Raji (cell line): Measurements from ENCODE around the gene KLHDC4.

Source experiments
- POLR2A ChIP-seq: IDR thresholded peaks from 2 replicates; pipeline ENCODE4 v1.6.1; 2011; ENCODE audit warnings: low read depth, low read length, control low read depth; ENCODE audit not compliant: insufficient read depth

KLHDC4 gene

DNA sequence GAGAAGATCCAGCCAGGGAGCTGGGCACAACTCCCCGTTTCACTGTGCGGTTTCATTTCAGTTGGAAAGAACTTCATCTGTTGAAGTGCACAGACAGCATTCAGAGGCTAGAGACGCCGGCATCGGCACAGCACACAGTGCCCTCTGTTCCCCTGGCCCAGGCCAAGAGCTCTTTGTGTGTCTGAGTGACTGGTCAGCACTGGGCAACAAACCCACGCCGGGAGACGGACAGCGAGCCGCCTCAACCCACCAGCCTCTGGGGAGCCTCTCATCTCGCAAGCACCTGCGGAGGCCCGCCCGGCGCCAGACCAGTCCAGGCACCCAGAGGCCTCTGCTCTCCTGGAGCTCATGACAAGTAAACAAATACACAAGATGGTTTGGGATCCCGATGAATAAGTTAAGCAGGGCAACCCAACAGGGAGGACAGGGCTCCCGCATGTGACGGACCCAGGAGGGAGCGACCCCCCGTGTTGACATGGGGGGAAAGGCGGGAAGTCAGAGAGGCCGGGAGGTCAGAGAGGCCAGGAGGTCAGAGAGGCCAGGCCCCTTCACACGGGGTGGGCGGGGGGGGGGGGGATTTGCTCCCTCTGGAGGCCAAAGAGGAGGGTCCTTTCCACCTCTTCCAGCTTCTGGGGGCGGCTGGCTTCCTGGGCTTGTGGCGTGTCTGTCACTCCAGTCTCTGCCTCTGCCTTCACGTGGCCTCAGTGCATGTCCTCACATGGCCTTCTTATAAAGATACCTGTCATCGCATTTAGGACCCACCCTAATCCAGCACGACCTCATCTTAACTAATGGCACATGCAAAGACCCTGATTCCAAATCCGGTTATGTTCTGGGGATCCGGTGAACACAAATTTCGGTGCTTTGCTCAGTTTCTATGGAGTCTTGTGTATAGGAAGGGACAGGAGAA lies 25.8 kb upstream of the KLHDC4 start:
- no peak for TF ChIP-seq POLR2A

DNA sequence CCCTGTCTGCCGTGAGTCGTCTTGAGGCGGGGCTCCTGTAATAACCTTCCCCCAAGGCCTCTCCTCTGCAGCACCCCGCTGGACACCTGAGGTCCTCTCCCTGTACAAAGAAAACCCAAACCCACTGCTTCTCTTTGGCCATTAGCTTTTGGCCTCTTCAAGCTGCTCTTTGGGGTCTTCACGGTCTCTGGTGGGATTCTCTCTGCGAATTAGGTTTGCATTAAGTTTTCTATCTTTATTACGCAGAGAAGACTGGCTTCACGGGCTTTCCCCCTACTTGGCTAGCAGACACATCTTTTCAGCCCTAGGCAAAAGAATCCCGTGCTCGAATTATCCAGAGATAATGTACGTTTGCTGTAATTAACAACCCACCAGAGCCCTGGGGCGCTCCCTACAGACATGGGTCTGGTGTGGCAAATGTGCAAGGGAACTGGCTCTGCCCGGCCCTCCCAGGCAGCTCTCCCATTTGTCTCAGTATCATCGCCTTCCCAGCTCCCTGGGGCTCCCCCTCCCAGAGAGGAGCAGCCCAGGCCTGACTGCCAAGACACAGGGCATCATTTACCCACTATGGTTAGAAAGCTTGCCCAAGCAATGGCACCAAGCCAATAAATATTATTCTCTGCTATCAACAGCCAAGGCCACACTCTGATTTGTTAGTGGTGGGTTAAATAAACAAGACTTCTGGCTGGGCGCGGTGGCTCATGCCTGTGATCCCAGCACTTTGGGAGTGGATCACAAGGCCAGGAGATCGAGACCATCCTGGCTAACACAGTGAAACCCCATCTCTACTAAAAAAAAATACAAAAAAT lies 24.7 kb upstream of the KLHDC4 start:
- no peak for TF ChIP-seq POLR2A

DNA sequence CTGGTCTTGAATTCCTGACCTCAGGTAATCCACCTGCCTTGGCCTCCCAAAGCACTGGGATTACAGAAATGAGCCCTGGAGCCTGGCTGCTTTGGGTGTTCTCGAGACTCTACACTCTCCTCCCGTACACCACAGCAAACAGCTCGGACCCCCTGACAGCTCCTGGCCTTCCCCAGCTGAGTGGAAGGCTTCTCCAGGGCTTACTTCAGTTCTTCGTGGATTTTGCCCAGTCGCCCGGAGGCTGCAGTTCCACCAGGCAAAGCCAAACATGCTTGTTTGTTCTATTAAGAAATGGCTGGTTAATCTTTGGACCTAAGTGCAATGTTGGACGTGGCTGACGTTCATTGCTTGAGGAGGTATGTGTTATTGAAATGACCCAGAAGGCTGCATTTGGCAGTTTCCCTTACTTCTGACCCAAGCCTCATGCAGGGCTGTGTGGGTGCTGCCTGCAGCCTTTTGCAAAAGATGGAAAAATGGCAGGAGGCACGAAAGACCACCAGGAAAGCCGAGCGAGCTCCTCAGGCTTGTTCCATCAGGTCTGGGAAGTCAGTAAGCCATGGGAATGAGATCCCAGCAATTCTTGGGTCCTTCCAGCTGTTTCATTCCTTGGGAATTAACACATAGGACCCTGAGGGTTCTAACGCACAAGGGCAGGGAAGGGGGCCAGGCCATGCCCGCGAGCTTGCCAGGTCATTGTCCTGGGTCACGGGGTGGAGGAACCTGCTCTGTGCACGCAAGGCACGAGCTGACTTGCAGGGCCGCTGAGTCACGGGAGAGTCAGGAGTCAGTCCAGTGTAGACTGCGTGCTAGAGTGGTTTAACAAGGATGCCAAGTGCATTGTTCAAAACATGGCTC lies 23.9 kb upstream of the KLHDC4 start:
- no peak for TF ChIP-seq POLR2A

DNA sequence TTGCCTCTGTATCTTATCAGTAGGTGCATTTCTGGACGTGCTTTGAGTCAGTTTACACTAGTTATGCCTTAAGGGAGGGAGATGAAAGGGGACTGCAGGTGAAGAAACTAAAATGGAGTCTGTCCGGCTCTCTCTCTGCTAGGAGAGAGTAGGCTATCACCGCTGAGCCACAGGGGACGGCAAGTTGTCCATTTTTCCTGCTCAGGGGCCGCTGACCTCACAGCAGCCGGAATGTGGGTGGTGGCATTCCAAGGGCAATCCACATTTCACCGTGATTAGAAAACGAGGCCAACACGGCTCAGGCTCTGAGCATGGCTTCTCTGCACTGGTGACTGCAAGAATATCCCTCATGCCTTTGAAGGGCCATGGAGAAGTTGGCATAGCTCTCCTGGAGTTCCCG lies 19.0 kb upstream of the KLHDC4 start:
- TF ChIP-seq POLR2A = no peak

DNA sequence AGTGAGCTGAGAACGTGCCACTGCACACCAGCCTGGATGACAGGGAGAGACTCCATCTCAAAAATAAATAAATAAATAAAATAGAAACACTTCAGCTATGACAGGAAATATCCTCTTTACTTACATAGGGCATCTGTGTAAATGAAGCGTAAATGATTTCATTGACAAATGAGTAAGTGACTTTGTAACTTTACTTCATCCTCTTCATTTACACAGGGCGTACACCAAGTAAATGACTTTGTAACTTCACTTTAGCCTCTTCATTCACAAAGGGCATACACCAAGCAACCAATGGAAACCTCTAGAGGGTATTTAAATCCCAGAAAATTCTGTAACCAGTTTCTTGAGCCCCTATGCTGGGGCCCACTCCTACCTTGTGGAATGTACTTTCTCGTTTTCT lies 16.2 kb upstream of the KLHDC4 start:
- TF ChIP-seq POLR2A = no peak

DNA sequence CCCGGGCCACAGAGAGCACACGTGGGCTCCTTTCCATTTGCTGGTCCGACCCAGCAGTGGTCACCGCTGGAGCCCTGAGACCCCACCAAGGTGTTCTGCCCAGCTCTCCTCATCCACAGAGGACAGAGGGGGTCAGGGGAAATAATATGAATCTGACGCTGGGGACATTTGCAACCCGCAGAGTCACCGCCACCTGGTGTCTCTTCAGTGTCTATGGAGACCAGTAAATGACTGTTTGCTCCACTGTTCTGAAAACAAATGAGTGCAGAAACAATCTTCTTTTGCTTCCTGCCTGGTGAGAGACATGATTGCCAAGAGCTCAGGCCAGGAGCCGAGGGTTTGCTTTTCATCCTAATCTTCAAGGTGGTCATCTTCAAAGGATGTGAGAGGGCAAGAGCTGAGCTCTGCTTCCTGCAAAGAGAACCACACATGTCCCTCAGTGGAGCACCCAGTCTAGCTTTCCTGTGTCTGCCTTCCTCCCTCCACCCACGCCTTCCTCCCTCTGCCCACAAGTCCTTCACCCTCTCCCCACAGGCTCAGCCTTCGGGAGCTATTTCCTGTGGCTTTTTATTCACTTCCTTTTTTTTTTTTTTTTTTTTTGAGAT lies 14.7 kb upstream of the KLHDC4 start:
- TF ChIP-seq POLR2A = peak; percentile 40; the same call in 1 of the 2 replicates

DNA sequence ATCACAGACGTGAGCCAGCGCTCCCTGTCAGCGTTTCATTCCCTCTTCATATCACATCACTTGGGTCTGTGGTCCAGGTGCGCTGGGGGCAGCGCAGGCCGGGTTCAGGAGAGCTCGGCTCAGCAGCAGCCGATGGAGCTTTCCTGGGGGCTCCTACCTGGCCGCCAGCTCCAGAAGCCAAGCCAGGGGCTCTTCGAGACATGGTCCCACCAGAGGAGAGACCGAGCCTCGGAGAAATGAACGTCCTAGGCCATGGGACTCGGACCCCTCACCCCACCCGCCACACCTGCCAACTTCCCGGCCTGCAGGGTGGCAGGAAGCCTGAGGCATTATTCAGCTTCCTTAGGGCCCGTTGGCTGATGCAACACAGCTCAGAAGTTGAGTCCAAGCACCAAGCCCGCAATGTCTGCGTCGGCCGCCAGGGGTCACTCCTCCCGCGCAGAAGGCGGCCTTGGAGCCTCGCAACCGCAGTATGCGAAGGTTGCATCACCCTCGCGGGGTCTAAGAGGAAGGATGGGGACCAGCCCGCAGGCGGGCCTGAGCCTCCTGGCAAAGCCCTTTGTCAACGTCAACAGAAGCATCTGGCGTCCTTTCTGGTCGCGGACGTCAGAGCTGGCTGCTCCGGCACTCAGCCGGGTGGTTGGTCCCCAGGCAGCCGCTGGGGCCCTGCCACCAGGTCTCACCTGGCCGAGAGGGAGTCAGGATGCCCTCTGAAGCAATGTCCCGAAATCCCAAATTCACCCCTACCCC lies 13.2 kb upstream of the KLHDC4 start:
- no peak; the same call in none of the 2 replicates for TF ChIP-seq POLR2A

DNA sequence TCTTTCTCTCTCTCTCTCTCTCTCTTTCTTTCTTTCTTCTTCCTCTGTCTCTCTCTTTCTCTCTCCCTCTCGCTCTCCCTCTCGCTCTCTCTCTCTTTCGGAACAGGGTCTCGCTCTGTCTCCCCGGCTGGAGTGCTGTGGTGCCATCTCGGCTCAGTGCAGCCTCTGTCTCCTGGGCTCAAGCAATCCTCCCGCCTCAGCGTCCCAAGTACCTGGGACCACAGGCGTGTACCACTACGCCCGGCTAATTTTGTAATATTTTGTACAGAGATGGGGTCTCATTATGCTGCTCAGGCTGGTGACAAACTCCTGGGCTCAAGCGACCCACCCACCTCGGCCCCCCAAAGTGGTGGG lies 12.7 kb upstream of the KLHDC4 start:
- no peak for TF ChIP-seq POLR2A

DNA sequence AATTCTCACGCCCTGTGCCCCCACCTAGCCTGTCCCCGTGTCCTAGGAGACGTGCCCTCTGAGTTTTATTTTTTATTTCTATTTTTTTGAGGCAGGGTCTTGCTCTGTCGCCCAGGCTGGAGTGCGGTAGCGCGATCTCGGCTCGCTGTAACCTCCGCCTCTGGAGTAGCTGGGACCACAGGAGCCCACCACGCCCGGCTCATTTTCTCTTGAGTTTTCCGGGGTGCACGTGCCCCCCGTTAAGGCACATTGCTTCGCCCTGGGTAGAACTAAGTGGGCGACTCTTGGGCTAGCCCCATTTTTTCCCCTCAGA lies 655 bp upstream of the KLHDC4 start:
- no peak for TF ChIP-seq POLR2A

DNA sequence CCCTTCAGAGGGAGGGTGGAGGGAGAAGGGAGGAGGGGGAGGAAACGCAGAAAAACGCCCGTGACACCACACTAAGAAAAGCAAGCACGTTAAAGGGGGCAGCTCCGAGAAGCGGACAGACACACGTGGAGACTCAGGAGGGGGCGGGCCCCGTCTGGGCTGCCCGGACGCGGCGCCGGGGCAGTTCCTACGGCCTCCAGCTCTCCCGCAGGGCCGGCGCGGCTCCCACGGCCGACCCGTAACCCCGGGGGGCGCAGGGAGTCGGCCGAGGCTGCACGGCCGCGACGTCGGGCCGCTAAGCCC lies 362 bp downstream of the KLHDC4 start:
- TF ChIP-seq POLR2A = no peak

DNA sequence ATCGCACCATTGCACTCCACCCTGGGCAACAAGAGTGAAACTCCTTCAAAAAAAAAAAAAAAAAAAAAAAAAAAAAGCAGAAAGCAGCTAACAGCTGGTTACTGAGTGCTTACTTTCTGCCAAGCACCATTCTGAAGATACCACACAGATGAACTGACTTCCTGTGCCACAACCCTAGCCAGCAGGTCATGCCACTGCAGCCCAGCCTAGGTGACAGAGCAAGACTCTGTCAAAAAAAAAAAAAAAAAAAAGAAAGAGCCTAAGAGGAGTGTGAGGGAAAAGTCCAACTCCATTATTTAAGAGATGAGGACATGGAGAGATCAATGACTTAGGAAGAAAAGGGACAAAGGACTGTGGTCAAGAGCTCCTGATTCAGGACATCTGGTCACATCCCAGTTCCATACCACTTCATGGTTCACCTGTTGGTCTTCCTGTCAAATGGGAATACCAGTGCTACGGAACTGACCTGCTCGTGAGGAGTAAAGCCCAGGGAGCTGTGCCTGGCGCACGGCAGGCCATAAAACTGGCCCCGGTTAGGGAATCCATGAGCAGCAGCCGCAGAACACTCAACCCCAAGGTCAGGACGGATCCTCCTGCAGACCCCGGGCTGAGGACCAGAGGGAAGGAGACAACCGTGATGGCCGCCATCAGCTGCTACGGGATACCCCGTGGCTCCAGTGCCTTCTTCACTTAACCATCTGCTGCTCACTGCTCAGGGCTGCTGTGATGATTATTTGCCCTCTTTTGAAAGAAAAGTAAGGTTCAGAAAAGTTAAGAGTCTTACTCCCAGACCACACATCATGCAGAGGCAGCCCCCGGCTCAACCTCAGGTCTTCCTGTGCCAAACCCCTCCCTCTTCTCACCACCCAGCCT lies 950 bp downstream of the KLHDC4 start:
- no peak for TF ChIP-seq POLR2A

DNA sequence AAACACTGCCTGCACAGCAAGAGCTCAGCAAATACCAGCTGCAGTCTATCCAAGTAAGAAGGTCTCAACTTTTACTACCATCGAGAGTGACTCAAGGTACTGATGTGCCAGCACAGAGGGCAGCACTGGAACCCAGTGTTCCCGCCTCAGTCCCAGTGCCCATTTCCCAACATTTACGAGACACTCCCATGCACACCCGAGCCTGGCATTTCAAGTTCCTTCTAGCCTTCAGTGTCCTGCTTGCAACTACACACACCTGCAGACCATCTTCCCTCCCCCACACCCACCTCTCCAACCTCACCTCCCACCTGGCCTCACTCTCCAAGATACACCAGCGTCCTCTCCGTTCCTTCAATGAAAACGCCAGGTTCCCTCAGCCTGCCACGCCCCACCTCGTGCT lies 3.2 kb downstream of the KLHDC4 start:
- no peak for TF ChIP-seq POLR2A

DNA sequence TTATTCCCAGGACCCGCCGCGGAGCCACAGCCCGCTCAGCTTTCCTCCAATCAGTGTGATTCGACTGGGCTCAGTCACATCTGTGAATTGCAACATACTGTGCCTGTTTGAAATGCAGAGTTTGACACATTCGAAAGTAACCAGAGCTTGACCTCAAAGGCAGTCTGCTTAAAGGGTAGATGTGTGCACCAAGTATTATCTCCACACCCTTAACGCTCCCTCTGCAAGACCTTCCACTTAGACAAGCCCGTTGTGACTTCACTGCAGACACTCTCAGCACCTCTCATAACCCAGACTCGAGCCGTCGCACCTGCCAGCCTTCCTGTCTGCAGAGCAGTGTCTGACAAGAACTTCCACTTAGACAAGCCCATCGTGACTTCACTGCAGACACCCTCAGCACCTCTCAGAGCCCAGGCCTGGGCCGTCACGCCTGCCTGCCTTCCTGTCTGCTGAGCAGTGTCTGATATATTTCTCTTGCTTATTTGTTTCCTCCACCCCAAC lies 3.7 kb downstream of the KLHDC4 start:
- no peak for TF ChIP-seq POLR2A

DNA sequence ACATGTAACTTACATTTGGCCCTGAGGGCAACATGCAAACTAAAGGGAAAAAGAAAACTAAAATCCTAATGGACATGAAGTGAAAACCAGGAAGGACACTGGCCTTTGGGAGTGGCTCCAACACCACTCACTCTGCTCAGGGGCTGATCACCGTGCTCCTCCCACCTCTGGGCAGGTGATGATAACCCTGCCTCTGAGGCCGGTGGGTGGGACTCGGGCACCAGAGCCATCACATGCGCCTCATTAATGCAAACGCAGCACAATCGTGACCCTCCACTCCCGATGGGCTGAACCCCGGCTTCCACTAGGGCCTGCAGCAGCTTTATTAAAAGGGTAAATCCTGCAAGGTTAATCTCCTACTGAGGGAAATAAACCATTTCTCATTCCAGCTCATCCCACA lies 4.7 kb downstream of the KLHDC4 start:
- no peak for TF ChIP-seq POLR2A

DNA sequence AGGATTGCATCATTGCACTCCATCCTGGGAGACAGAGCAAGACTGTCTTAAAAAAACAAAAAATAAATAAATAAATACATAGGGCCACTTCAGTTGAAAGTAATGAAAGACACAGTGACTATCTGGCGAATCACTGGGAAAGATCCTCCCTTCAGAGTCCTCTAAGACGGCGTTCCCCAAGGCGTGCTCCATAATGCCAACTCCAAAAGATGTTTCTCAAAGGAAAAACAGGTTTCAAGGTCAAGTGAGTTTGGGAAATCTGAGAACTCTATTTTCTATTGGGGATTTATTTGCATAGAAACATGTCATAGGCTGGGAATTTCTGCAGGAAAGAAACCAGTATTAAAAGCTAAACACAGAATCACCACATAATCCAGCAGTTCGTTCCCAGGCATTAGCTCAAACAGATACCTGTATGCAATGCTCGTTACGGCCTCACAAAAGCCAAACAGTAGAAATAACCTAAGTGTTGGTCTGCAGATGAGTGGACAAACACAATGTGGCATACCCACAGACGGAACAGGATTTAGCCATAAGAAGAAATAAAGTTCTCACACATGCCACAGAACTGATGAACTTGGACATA lies 7.9 kb downstream of the KLHDC4 start:
- no peak for TF ChIP-seq POLR2A
